SK-N-SH (cell line): ENCODE data around the gene RABAC1. TPM values are rescaled to one million over a fixed set of nuclear protein-coding genes. Genes with fewer than 3 reads are reported as not detected.
A peak's percentile ranks its signal among the peaks of the same experiment; 100 is the strongest.

Experiments used
- CTCF ChIA-PET: fragments of 300-600, 350-600 bp; formaldehyde crosslinking; extraction: SDS; loops from one replicate; lab custom pipeline; 2021; lab: Yijun Ruan, JAX
- POLR2A ChIA-PET: fragments of 350-600 bp; sonication (Branson Sonifier 250); formaldehyde crosslinking; extraction: SDS; loops from one replicate; lab custom pipeline; 2020; ENCODE audit warnings: antibody characterized with exemption, inconsistent platforms; lab: Yijun Ruan, JAX
- DNase-seq: peaks from one replicate; pipeline ENCODE4 v3.0.0; 2012
- H2AFZ ChIP-seq: fragments of 200-600 bp; sonication (generic); 2 replicates; pipeline ENCODE4 v1.8.1; 2016; ENCODE audit warnings: antibody characterized with exemption, mild to moderate bottlenecking, low read depth
- H3F3A ChIP-seq: fragments of 200-600 bp; sonication (generic); replicated peaks from 2 replicates; pipeline ENCODE3; 2016; ENCODE audit warnings: antibody characterized with exemption, mild to moderate bottlenecking; ENCODE audit not compliant: insufficient read depth
- H3K27ac ChIP-seq, 2 experiments: fragments of 200-500 bp in 1 of 2; fragments of 200-600 bp in 1 of 2; sonication (Bioruptor generic) in 1 of 2; sonication (generic), shearing (Covaris generic) in 1 of 2; 2 replicates each; pipeline versions ENCODE4 v1.5.1 to v1.6.1; 2014 to 2016; ENCODE audit warnings: low read depth in 2 of 2, inconsistent platforms in 1 of 2, low read length in 1 of 2, mild to moderate bottlenecking in 1 of 2, mixed read lengths in 1 of 2
- H3K27me3 ChIP-seq: fragments of 200-600 bp; sonication (generic), shearing (Covaris generic); 2 replicates; pipeline ENCODE4 v1.6.1; 2016; ENCODE audit warnings: mixed run types; ENCODE audit not compliant: insufficient read depth
- H3K36me3 ChIP-seq, 2 experiments: fragments of 200-500 bp in 1 of 2; fragments of 200-600 bp in 1 of 2; sonication (Bioruptor generic) in 1 of 2; sonication (generic) in 1 of 2; replicated peaks in 1 of 2; 2 replicates each; pipeline versions ENCODE3 to v1.5.1; 2014 to 2016; ENCODE audit warnings: low read length in 1 of 2, mild to moderate bottlenecking in 1 of 2; ENCODE audit not compliant: insufficient read depth in 2 of 2, control insufficient read depth in 1 of 2
- H3K4me1 ChIP-seq, 2 experiments: fragments of 200-500 bp in 1 of 2; fragments of 200-600 bp in 1 of 2; sonication (Bioruptor generic) in 1 of 2; sonication (generic), shearing (Covaris generic) in 1 of 2; 2 replicates each; pipeline versions ENCODE4 v1.5.1 to v1.6.1; 2014 to 2016; ENCODE audit warnings: low read depth in 1 of 2, low read length in 1 of 2, mixed run types in 1 of 2; ENCODE audit not compliant: insufficient read depth in 2 of 2, control insufficient read depth in 1 of 2
- H3K4me2 ChIP-seq: fragments of 200-600 bp; sonication (generic), shearing (Covaris generic); 2 replicates; pipeline ENCODE4 v1.6.1; 2017; ENCODE audit warnings: mixed run types
- H3K4me3 ChIP-seq, 2 experiments: fragments of 200-500 bp in 1 of 2; fragments of 200-600 bp in 1 of 2; sonication (Bioruptor generic) in 1 of 2; sonication (generic), shearing (Covaris generic) in 1 of 2; 2 replicates each; pipeline versions ENCODE4 v1.5.1 to v1.8.1; 2014 to 2016; ENCODE audit warnings: low read depth in 2 of 2, inconsistent platforms in 1 of 2, low read length in 1 of 2, mild to moderate bottlenecking in 1 of 2, mixed read lengths in 1 of 2, moderate library complexity in 1 of 2
- H3K79me2 ChIP-seq: fragments of 200-600 bp; sonication (generic); 2 replicates; pipeline ENCODE4 v1.8.1; 2017; ENCODE audit warnings: mild to moderate bottlenecking; ENCODE audit not compliant: insufficient read depth
- H3K9ac ChIP-seq: fragments of 200-600 bp; sonication (generic); 2 replicates; pipeline ENCODE4 v1.6.1; 2017; ENCODE audit warnings: mixed run types
- H3K9me2 ChIP-seq: fragments of 200-600 bp; sonication (generic); 2 replicates; pipeline ENCODE4 v1.6.1; 2017; ENCODE audit warnings: mixed run types
- H3K9me3 ChIP-seq: fragments of 200-600 bp; sonication (generic); 2 replicates; pipeline ENCODE4 v1.6.1; 2017; ENCODE audit warnings: mixed run types, mild to moderate bottlenecking, moderate library complexity
- H4K20me1 ChIP-seq: fragments of 200-600 bp; sonication (generic); 2 replicates; pipeline ENCODE4 v1.6.1; 2017; ENCODE audit warnings: mild to moderate bottlenecking, mixed run types; ENCODE audit not compliant: insufficient read depth
- CHD2 ChIP-seq: fragments of 150-350 bp; IDR thresholded peaks from 2 replicates; pipeline ENCODE4 v1.6.1; 2018; ENCODE audit warnings: low read length; ENCODE audit not compliant: partially characterized antibody
- ELF1 ChIP-seq: IDR thresholded peaks from 2 replicates; pipeline ENCODE4 v1.4.0; 2012
- EP300 ChIP-seq, 2 experiments: IDR thresholded peaks; 2 replicates each; pipeline versions ENCODE4 v1.4.0 to v1.6.1; 2012; ENCODE audit warnings: borderline replicate concordance in 1 of 2, low read depth in 1 of 2, low read length in 1 of 2
- EZH2phosphoT487 ChIP-seq: fragments of 200-600 bp; sonication (generic); IDR thresholded peaks from 2 replicates; pipeline ENCODE4 v1.6.1; 2017; ENCODE audit warnings: low read depth, mixed run types, mild to moderate bottlenecking, antibody characterized with exemption, moderate library complexity, borderline replicate concordance
- FOSL2 ChIP-seq: IDR thresholded peaks from 2 replicates; pipeline ENCODE4 v1.4.0; 2012; ENCODE audit warnings: low read depth, mild to moderate bottlenecking, moderate library complexity, borderline replicate concordance
- FOXJ3 ChIP-seq: sonication (generic); formaldehyde crosslinking; IDR thresholded peaks from 2 replicates; pipeline ENCODE4 v1.5.1; 2020; ENCODE audit warnings: mild to moderate bottlenecking, missing genetic modification reagents
- MEF2A ChIP-seq: IDR thresholded peaks from 2 replicates; pipeline ENCODE4 v1.4.0; 2012; ENCODE audit warnings: low read depth, borderline replicate concordance
- NFIC ChIP-seq: IDR thresholded peaks from 2 replicates; pipeline ENCODE4 v1.4.0; 2012; ENCODE audit warnings: borderline replicate concordance
- PBX3 ChIP-seq: IDR thresholded peaks from 2 replicates; pipeline ENCODE4; 2012
- RXRA ChIP-seq: IDR thresholded peaks from 2 replicates; pipeline ENCODE4 v1.4.0; 2012; ENCODE audit warnings: low read depth, mild to moderate bottlenecking, borderline replicate concordance
- SIN3A ChIP-seq: IDR thresholded peaks from 2 replicates; pipeline ENCODE4 v1.6.1; 2012; ENCODE audit warnings: low read depth, mild to moderate bottlenecking, low read length, moderate library complexity, borderline replicate concordance
- SMC3 ChIP-seq: IDR thresholded peaks from 2 replicates; pipeline ENCODE4 v1.6.1; 2012; ENCODE audit warnings: low read depth, low read length, improper control_type of control experiment
- TCF12 ChIP-seq: IDR thresholded peaks from 2 replicates; pipeline ENCODE4 v1.4.0; 2012
- TEAD4 ChIP-seq: IDR thresholded peaks from 2 replicates; pipeline ENCODE4 v1.4.0; 2012; ENCODE audit warnings: mild to moderate bottlenecking, borderline replicate concordance; ENCODE audit not compliant: insufficient read depth
- WGBS: methylation state at CpG from one replicate; pipeline ENCODE4 v1.1.6; 2017; ENCODE audit warnings: low lambda C conversion rate; 5-methylcytosine and 5-hydroxymethylcytosine counted together
- polyA plus RNA-seq, 3 experiments: library from polyadenylated mRNA; depleted of rRNA; stranded (reverse); fragments of >200 nt; gene quantifications; 2 replicates each; pipeline ENCODE4 v1.2.3, GENCODE V29; 2012
- TF ChIP-seq, protein P1 (sequence below): IDR thresholded peaks from 2 replicates; pipeline ENCODE4 v1.4.0; 2012; ENCODE audit warnings: low read depth, borderline replicate concordance

RABAC1 gene
- polyA plus RNA-seq, 1 of the 3 experiments (the other 2 are of a cell fraction): 287 TPM

GRCh38 chr19:41933693-41934426, 25.3 kb downstream of the RABAC1 start:
- no peaks in the 10 kb centered on the region for H3F3A ChIP-seq
- TF ChIP-seq SMC3 (no peak), RXRA (no peak), ELF1 (no peak)
- H4K20me1 ChIP-seq: 0 out of 2 replicates have a peak, but pooled peaks cover 3% of the 10 kb centered on the region
- 58% methylated on average over 6 of the region's 7 CpGs for WGBS
- peaks cover 22% of the 10 kb centered on the region for H3K27me3 ChIP-seq
- no peak overlapping the region for H2AFZ ChIP-seq
- H3K79me2 ChIP-seq: no peaks in the 10 kb centered on the region
- H3K4me1 ChIP-seq: peaks cover 0 to 11% of the 10 kb centered on the region in 2 experiments; a peak in 2 of 4 replicates
- no peak overlapping the region for H3K4me2 ChIP-seq
- H3K4me3 ChIP-seq: no peak overlapping the region
- H3K9me3 ChIP-seq: no peaks in the 10 kb centered on the region
- no peaks in the 10 kb centered on the region for H3K36me3 ChIP-seq
- ChIA-PET POLR2A (interaction anchor here (0.9 kb wide), 1 partner anchor 50 kb away, joined by 3 read pairs; no protein-coding TSS in a partner anchor), CTCF (interaction anchor here (0.6 to 3.0 kb wide), 15 partner anchors 9 to 138 kb away, joined by 3 to 17 read pairs (median 3); partner anchors contain the start of gene ARHGEF1)
- H3K9me2 ChIP-seq: no peaks in the 10 kb centered on the region
- no peak overlapping the region for H3K27ac ChIP-seq
- H3K9ac ChIP-seq: no peak overlapping the region
- DNase-seq: no peak

DNA sequence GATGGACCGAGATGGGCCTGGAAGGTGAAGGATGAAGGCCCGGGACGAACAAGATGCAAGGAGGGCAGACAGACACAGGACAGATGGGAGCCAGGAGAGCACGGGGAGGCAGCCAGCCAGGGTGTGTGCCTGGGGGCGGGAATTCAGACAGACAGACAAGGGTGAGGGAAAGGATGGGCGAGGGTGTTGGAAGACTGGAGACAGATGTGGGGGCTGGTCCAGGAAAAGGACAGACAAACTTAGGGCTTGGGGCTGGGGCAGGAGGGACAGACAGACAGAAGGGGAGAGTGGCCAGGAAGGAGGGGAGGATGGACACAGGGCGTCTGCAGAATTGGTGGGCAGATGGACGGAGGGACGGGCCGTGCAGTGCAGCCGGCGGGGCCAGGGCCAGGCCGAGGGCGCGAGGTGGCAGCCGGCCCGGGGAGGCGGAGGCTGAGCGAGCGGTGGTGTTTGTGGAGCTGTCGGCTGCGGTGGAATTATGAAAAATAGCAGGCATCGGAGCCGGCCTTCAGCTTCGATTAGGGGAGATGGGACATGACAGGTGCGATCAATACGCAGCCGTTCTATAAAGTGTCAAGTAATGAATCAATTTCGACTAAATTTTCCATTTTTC, 26.3 kb downstream of the RABAC1 start:
- H3K79me2 ChIP-seq: no peaks in the 10 kb centered on the region
- ChIA-PET POLR2A (no interaction called here), CTCF (interaction anchor here (2.2 to 3.0 kb wide), 2 partner anchors 19 to 59 kb away, joined by 11 to 17 read pairs; no protein-coding TSS in a partner anchor)
- no peaks in the 10 kb centered on the region for H3K9me2 ChIP-seq
- no peak overlapping the region for H3K27ac ChIP-seq
- peaks cover 24% of the 10 kb centered on the region for H3K27me3 ChIP-seq
- no peak overlapping the region for H3K9ac ChIP-seq
- H2AFZ ChIP-seq: no peak overlapping the region
- no peaks in the 10 kb centered on the region for H3K9me3 ChIP-seq
- H3F3A ChIP-seq: no peaks in the 10 kb centered on the region
- WGBS: 44% methylated on average over 29 of the region's 29 CpGs
- peaks cover 0 to 14% of the 10 kb centered on the region in 2 experiments; a peak in 2 of 4 replicates for H3K4me1 ChIP-seq
- DNase-seq: peak; percentile 68
- no peak overlapping the region for H3K4me3 ChIP-seq
- no peaks in the 10 kb centered on the region for H3K36me3 ChIP-seq
- 0 out of 2 replicates have a peak, but pooled peaks cover 3% of the 10 kb centered on the region for H4K20me1 ChIP-seq
- H3K4me2 ChIP-seq: no peak overlapping the region
- TF ChIP-seq RXRA (no peak), SIN3A (no peak), ELF1 (no peak), NFIC (no peak), FOSL2 (no peak), PBX3 (no peak), MEF2A (no peak), EZH2phosphoT487 (no peak), TCF12 (no peak), CHD2 (no peak), EP300 (IDR thresholded peaks at IDR 0.05; ENCODE audit: borderline replicate concordance in 1 of 2, low read depth in 1 of 2, low read length in 1 of 2) (no peak), FOXJ3 (CRISPR knock-in tag) (no peak), TEAD4 (no peak)
- TF ChIP-seq, protein P1, sequence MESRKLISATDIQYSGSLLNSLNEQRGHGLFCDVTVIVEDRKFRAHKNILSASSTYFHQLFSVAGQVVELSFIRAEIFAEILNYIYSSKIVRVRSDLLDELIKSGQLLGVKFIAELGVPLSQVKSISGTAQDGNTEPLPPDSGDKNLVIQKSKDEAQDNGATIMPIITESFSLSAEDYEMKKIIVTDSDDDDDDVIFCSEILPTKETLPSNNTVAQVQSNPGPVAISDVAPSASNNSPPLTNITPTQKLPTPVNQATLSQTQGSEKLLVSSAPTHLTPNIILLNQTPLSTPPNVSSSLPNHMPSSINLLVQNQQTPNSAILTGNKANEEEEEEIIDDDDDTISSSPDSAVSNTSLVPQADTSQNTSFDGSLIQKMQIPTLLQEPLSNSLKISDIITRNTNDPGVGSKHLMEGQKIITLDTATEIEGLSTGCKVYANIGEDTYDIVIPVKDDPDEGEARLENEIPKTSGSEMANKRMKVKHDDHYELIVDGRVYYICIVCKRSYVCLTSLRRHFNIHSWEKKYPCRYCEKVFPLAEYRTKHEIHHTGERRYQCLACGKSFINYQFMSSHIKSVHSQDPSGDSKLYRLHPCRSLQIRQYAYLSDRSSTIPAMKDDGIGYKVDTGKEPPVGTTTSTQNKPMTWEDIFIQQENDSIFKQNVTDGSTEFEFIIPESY: no peak
